ENCODE measurements around the gene DCAF6. TPM values are rescaled to one million over a fixed set of nuclear protein-coding genes. Genes with fewer than 3 reads are reported as not detected.

DCAF6 gene
- total RNA-seq, 4 donors from 2014 or later = 38.2 to 90.3 (median 54.8) TPM

GRCh38 chr1:168007691-168008090, 71.2 kb downstream of the DCAF6 start:
- H3K27ac ChIP-seq = no peak overlapping the region
- H3K4me1 ChIP-seq = no peaks in the 10 kb centered on the region
- no peak overlapping the region for H3K4me3 ChIP-seq
- WGBS = 94% methylated on average over 1 of the region's 1 CpG
- H3K27me3 ChIP-seq = no peaks in the 10 kb centered on the region
- no peak for DNase-seq (ENCODE audit: low spot score in 2 of 2)
- TF ChIP-seq POLR2AphosphoS5 (IDR thresholded peaks at IDR 0.05) = no peak
- TF ChIP-seq, protein P1, sequence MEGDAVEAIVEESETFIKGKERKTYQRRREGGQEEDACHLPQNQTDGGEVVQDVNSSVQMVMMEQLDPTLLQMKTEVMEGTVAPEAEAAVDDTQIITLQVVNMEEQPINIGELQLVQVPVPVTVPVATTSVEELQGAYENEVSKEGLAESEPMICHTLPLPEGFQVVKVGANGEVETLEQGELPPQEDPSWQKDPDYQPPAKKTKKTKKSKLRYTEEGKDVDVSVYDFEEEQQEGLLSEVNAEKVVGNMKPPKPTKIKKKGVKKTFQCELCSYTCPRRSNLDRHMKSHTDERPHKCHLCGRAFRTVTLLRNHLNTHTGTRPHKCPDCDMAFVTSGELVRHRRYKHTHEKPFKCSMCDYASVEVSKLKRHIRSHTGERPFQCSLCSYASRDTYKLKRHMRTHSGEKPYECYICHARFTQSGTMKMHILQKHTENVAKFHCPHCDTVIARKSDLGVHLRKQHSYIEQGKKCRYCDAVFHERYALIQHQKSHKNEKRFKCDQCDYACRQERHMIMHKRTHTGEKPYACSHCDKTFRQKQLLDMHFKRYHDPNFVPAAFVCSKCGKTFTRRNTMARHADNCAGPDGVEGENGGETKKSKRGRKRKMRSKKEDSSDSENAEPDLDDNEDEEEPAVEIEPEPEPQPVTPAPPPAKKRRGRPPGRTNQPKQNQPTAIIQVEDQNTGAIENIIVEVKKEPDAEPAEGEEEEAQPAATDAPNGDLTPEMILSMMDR (IDR thresholded peaks at IDR 0.05) = no peak
- TF ChIP-seq EP300 (IDR thresholded peaks at IDR 0.05) = no peak
- no peak for TF ChIP-seq POLR2A (IDR thresholded peaks at IDR 0.05)
- peaks cover 30% of the 10 kb centered on the region for H3K36me3 ChIP-seq
- H3K9me3 ChIP-seq = no peaks in the 10 kb centered on the region

DNA sequence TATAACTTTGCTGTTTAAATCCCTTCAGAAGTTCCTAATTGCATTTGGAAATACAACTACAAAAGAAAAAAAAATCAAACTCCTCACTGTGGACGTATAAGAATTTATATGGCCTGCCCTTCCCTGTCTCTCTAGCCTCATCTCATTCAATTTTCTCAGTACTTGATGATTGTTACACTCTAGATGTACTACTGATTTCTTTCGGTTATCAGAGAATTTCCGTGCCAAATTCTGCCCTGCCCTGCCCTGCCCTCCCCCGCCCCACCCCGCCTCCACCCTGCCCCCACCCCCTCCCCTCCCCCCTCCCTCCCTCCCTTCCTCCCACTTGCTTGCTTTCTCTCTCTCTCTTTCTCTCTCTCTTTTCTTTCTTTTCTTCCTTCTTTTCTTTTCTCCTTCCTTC, 72.1 kb downstream of the DCAF6 start:
- no peak overlapping the region for H3K4me3 ChIP-seq
- TF ChIP-seq, protein P1 (IDR thresholded peaks at IDR 0.05) = no peak
- TF ChIP-seq POLR2A (IDR thresholded peaks at IDR 0.05) (no peak), EP300 (IDR thresholded peaks at IDR 0.05) (no peak), POLR2AphosphoS5 (IDR thresholded peaks at IDR 0.05) (no peak)
- no peaks in the 10 kb centered on the region for H3K27me3 ChIP-seq
- H3K9me3 ChIP-seq = no peaks in the 10 kb centered on the region
- no peaks in the 10 kb centered on the region for H3K4me1 ChIP-seq
- DNase-seq (ENCODE audit: low spot score in 2 of 2) = no peak
- WGBS = 88% methylated on average over 5 of the region's 5 CpGs
- peaks cover 29% of the 10 kb centered on the region for H3K36me3 ChIP-seq
- no peak overlapping the region for H3K27ac ChIP-seq

- Histone ChIP-seq H3K4me1 (no peaks in the 10 kb centered on the region), H3K36me3 (peaks cover 28% of the 10 kb centered on the region), H3K4me3 (no peak overlapping the region), H3K9me3 (no peaks in the 10 kb centered on the region), H3K27me3 (no peaks in the 10 kb centered on the region), H3K27ac (no peak overlapping the region)
- no peak for DNase-seq (ENCODE audit: low spot score in 2 of 2)
- TF ChIP-seq EP300 (IDR thresholded peaks at IDR 0.05) = no peak
- TF ChIP-seq, protein P1 (IDR thresholded peaks at IDR 0.05) = no peak
- no peak for TF ChIP-seq POLR2AphosphoS5 (IDR thresholded peaks at IDR 0.05)
- TF ChIP-seq POLR2A (IDR thresholded peaks at IDR 0.05) = no peak
Measured at GRCh38 chr1:168009322-168009721, 72.8 kb downstream of the DCAF6 start.

DNA sequence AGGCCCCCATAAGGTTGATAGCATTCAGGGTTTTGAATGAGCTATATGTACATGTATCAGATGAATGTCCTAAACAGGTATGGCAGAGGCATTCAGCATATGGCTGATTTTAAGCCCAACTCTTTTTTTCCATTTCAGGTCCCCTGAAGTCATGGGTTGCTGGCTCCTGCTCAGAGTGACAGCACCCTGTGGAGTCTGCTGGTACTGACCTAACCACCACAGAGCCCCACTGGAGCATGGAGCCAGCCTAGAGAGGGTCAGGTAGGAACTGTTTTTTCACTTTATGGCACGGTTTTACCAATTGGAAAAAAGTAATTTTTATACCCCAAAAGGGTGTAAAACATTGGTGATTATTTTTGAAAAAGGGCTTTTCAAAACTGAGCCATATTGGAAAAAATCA, 82.9 kb downstream of the DCAF6 start:
- TF ChIP-seq EP300 (IDR thresholded peaks at IDR 0.05) (no peak), POLR2AphosphoS5 (IDR thresholded peaks at IDR 0.05) (no peak), POLR2A (IDR thresholded peaks at IDR 0.05) (no peak)

GRCh38 chr1:168031198-168031597, 94.7 kb downstream of the DCAF6 start:
- WGBS = 92% methylated on average over 5 of the region's 5 CpGs
- TF ChIP-seq POLR2AphosphoS5 (IDR thresholded peaks at IDR 0.05) (no peak), POLR2A (IDR thresholded peaks at IDR 0.05) (no peak), EP300 (IDR thresholded peaks at IDR 0.05) (no peak)
- TF ChIP-seq, protein P1 (IDR thresholded peaks at IDR 0.05) = no peak

More for the DNA sequence above, 82.9 kb downstream of the DCAF6 start:
- no peak for DNase-seq (ENCODE audit: low spot score in 2 of 2)
- Histone ChIP-seq H3K27me3 (no peaks in the 10 kb centered on the region), H3K27ac (no peak overlapping the region), H3K4me1 (no peaks in the 10 kb centered on the region), H3K9me3 (no peaks in the 10 kb centered on the region), H3K4me3 (no peak overlapping the region), H3K36me3 (peaks cover 51% of the 10 kb centered on the region)
- WGBS = 77% methylated on average over 1 of the region's 1 CpG

DNA sequence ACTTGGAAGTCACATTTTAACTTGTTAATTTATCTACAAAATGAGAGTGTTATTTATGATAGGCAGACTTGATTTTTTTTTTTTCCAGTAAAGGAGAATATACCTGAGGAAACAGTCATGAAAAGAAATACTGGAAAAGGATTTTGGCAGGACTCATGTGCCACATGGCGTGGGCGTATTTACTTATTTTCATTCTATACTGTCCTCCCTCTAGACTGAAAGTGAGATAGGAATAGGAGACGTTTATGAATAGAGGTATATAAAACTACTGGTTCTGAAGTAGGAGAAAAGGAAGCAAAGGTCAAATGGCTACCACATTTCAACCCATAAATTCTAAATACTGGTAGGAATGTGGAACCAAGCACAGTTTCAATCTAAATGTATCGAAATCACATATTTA, 95.1 kb downstream of the DCAF6 start:
- 83% methylated on average over 4 of the region's 4 CpGs for WGBS
- no peak overlapping the region for H3K27ac ChIP-seq
- H3K4me3 ChIP-seq = no peak overlapping the region
- no peaks in the 10 kb centered on the region for H3K27me3 ChIP-seq
- no peaks in the 10 kb centered on the region for H3K4me1 ChIP-seq
- H3K9me3 ChIP-seq = no peaks in the 10 kb centered on the region
- H3K36me3 ChIP-seq = peaks cover 12% of the 10 kb centered on the region
- DNase-seq (ENCODE audit: low spot score in 2 of 2) = no peak
- TF ChIP-seq EP300 (IDR thresholded peaks at IDR 0.05) = no peak
- no peak for TF ChIP-seq POLR2A (IDR thresholded peaks at IDR 0.05)
- TF ChIP-seq, protein P1 (IDR thresholded peaks at IDR 0.05) = no peak
- no peak for TF ChIP-seq POLR2AphosphoS5 (IDR thresholded peaks at IDR 0.05)

More at GRCh38 chr1:168031198-168031597, 94.7 kb downstream of the DCAF6 start:
- Histone ChIP-seq H3K4me3 (no peak overlapping the region), H3K9me3 (no peaks in the 10 kb centered on the region), H3K27ac (no peak overlapping the region), H3K27me3 (no peaks in the 10 kb centered on the region), H3K4me1 (no peaks in the 10 kb centered on the region), H3K36me3 (peaks cover 15% of the 10 kb centered on the region)
- DNase-seq (ENCODE audit: low spot score in 2 of 2) = no peak
